Aorta (tissue), 5 donors: ENCODE results near the gene TEX261. TPM values are rescaled to one million over a fixed set of nuclear protein-coding genes. Genes with fewer than 3 reads are reported as not detected.

Source experiments
- ATAC-seq: fragments of 200-7000 bp; cut with Tn5 transposase; one replicate; pipeline ENCODE4 v1.9.1; 2022; ENCODE audit warnings: moderate library complexity; ENCODE audit not compliant: low FRiP score
- DNase-seq, 2 donors: peaks; one replicate each; pipeline ENCODE4 v3.0.0-alpha.2; 2020
- H3K27ac ChIP-seq, 2 donors: one replicate each; pipeline ENCODE4 v1.5.1; 2013; ENCODE audit warnings: low read length in 2 of 2, mild to moderate bottlenecking in 2 of 2, moderate library complexity in 2 of 2, control low read depth in 1 of 2, inconsistent platforms in 1 of 2, low read depth in 1 of 2
- H3K27me3 ChIP-seq, 2 donors: one replicate each; pipeline ENCODE4 v1.6.1; 2013; ENCODE audit warnings: control low read depth in 1 of 2, low read length in 1 of 2, mild to moderate bottlenecking in 1 of 2, moderate library complexity in 1 of 2; ENCODE audit not compliant: insufficient read depth in 2 of 2, control insufficient read depth in 1 of 2
- H3K36me3 ChIP-seq, 2 donors: one replicate each; pipeline ENCODE4 v1.6.1; 2013; ENCODE audit warnings: control low read depth in 1 of 2, low read length in 1 of 2, mild to moderate bottlenecking in 1 of 2; ENCODE audit not compliant: insufficient read depth in 2 of 2, control insufficient read depth in 1 of 2
- H3K4me1 ChIP-seq, 2 donors: one replicate each; pipeline ENCODE4 v1.6.1; 2013; ENCODE audit warnings: low read length in 2 of 2, control low read depth in 1 of 2, mild to moderate bottlenecking in 1 of 2, moderate library complexity in 1 of 2; ENCODE audit not compliant: insufficient read depth in 2 of 2, control insufficient read depth in 1 of 2
- H3K4me3 ChIP-seq, 2 donors: one replicate each; pipeline ENCODE4 v1.5.1; 2013; ENCODE audit warnings: low read length in 2 of 2, control low read depth in 1 of 2, mild to moderate bottlenecking in 1 of 2
- H3K9me3 ChIP-seq: one replicate; pipeline ENCODE4 v1.6.1; 2013; ENCODE audit warnings: mild to moderate bottlenecking, low read length; ENCODE audit not compliant: control insufficient read depth
- WGBS, 2 donors: extraction: QIAGEN DNeasy Blood & Tissue Kit; methylation state at CpG; one replicate each; pipeline ENCODE4 v1.1.7; 2013; 5-methylcytosine and 5-hydroxymethylcytosine counted together
- intact Hi-C, 2 donors: fragments of 100-400 bp; cut with DNase I; formaldehyde crosslinking; loops; one replicate each; pipeline versions ENCODE4 v1.14.2 to v1.15.0; 2022
- polyA plus RNA-seq, 2 donors: library from polyadenylated mRNA; stranded (reverse); fragments of 200-250 nt; gene quantifications; one replicate each; pipeline ENCODE4 v1.2.3, GENCODE V29; 2013
- total RNA-seq, 2 donors: library from RNA; stranded (reverse); fragmentation: NEBNext Ultra II Directional; extraction: Animal tissue kit (Norgen Biotek cat#: 25700); gene quantifications; one replicate each; pipeline ENCODE4 v1.2.1, GENCODE V29; 2021
- donor health status: healthy with polysubstance abuse.
- donor health status: Bipolar disorder and iron deficiency.
- donor health status: DM: no; HTN: no; CAD: no.
- donor health status: DM: no; HTN: no; CAD: no.
- donor health status: DM: yes; HTN: yes; CAD: no.

TEX261 gene
- total and polyA plus RNA-seq, 4 donors, result 26.8 to 58.1 (median 44.0) TPM

GRCh38 chr2:70964596-70965386 lies 29.9 kb downstream of the TEX261 start:
- Histone ChIP-seq H3K4me3 (peak overlapping the region in 1 of 2 donors; percentile 47), H3K9me3 (no peaks in the 10 kb centered on the region), H3K27me3 (no peaks in the 10 kb centered on the region), H3K36me3 (no peaks in the 10 kb centered on the region), H3K4me1 (no peaks in the 10 kb centered on the region), H3K27ac (no peak overlapping the region)
- WGBS, 2 donors, result 4% methylated on average over 59 of the region's 59 CpGs
- peak; percentile 87 for ATAC-seq
- peak; percentile 82 to 93 for DNase-seq
- intact Hi-C loops, result loop anchor here (2.0 to 5.0 kb wide), 2 partner anchors 36 to 38 kb away; no protein-coding TSS in a partner anchor

GRCh38 chr2:70964133-70964532 lies 30.5 kb downstream of the TEX261 start:
- WGBS, 2 donors, result 51 to 63% methylated on average over 3 to 4 of the region's 4 CpGs
- Histone ChIP-seq H3K4me3 (no peak overlapping the region), H3K27ac (no peak overlapping the region), H3K36me3 (no peaks in the 10 kb centered on the region), H3K4me1 (no peaks in the 10 kb centered on the region), H3K27me3 (no peaks in the 10 kb centered on the region), H3K9me3 (no peaks in the 10 kb centered on the region)
- DNase-seq (no peak), ATAC-seq (no peak)
- intact Hi-C loops, result loop anchor here (2.0 to 5.0 kb wide), 2 partner anchors 37 to 38 kb away; no protein-coding TSS in a partner anchor

GRCh38 chr2:70962885-70963878 lies 31.5 kb downstream of the TEX261 start:
- DNase-seq, result peak in 1 of 2 donors; percentile 61
- H3K27me3 ChIP-seq, result no peaks in the 10 kb centered on the region
- no peak for ATAC-seq

GRCh38 chr2:70962211-70962884 lies 32.3 kb downstream of the TEX261 start:
- 78 to 83% methylated on average over 12 of the region's 12 CpGs for WGBS, 2 donors
- Histone ChIP-seq H3K27ac (no peak overlapping the region), H3K4me1 (no peaks in the 10 kb centered on the region), H3K9me3 (no peaks in the 10 kb centered on the region), H3K36me3 (no peaks in the 10 kb centered on the region), H3K4me3 (no peak overlapping the region), H3K27me3 (no peaks in the 10 kb centered on the region)
- ATAC-seq, result no peak
- DNase-seq, result peak in 1 of 2 donors; percentile 51
- intact Hi-C loops, result loop anchor here in 1 of 2 donors (5.0 kb wide), 1 partner anchor 40 kb away; no protein-coding TSS in a partner anchor

More at GRCh38 chr2:70962885-70963878, 31.5 kb downstream of the TEX261 start:
- WGBS, 2 donors, result 67 to 75% methylated on average over 18 of the region's 18 CpGs
- no peaks in the 10 kb centered on the region for H3K36me3 ChIP-seq
- H3K27ac ChIP-seq, result no peak overlapping the region
- no peaks in the 10 kb centered on the region for H3K9me3 ChIP-seq
- H3K4me1 ChIP-seq, result no peaks in the 10 kb centered on the region
- intact Hi-C loops, result loop anchor here in 1 of 2 donors (5.0 kb wide), 1 partner anchor 39 kb away; no protein-coding TSS in a partner anchor
- no peak overlapping the region for H3K4me3 ChIP-seq

- H3K9me3 ChIP-seq, result no peaks in the 10 kb centered on the region
- H3K4me1 ChIP-seq, result no peaks in the 10 kb centered on the region
- WGBS, 2 donors, result 87 to 88% methylated on average over 4 of the region's 4 CpGs
- H3K36me3 ChIP-seq, result no peaks in the 10 kb centered on the region
- no peaks in the 10 kb centered on the region for H3K27me3 ChIP-seq
- H3K27ac ChIP-seq, result no peak overlapping the region
- ATAC-seq, result no peak
- H3K4me3 ChIP-seq, result no peak overlapping the region
- intact Hi-C loops, result loop anchor here in 1 of 2 donors (5.0 kb wide), 1 partner anchor 41 kb away; no protein-coding TSS in a partner anchor
- DNase-seq, result peak in 1 of 2 donors; percentile 38
Observed at GRCh38 chr2:70961648-70961994, 33.1 kb downstream of the TEX261 start.

- no peaks in the 10 kb centered on the region for H3K4me1 ChIP-seq
- no peak overlapping the region for H3K4me3 ChIP-seq
- H3K9me3 ChIP-seq, result no peaks in the 10 kb centered on the region
- no peak overlapping the region for H3K27ac ChIP-seq
- ATAC-seq, result no peak
- intact Hi-C loops, result loop anchor here in 1 of 2 donors (5.0 kb wide), 1 partner anchor 41 kb away; no protein-coding TSS in a partner anchor
- no peaks in the 10 kb centered on the region for H3K36me3 ChIP-seq
- DNase-seq, result peak in 1 of 2 donors; percentile 61
- no peaks in the 10 kb centered on the region for H3K27me3 ChIP-seq
- 76% methylated on average over 14 of the region's 14 CpGs for WGBS, 2 donors
Observed at GRCh38 chr2:70960833-70961647, 33.6 kb downstream of the TEX261 start.

GRCh38 chr2:70959851-70960832 lies 34.5 kb downstream of the TEX261 start:
- intact Hi-C loops, result loop anchor here in 1 of 2 donors (5.0 kb wide), 1 partner anchor 42 kb away; no protein-coding TSS in a partner anchor
- H3K27ac ChIP-seq, result no peak overlapping the region
- no peaks in the 10 kb centered on the region for H3K4me1 ChIP-seq
- H3K36me3 ChIP-seq, result no peaks in the 10 kb centered on the region
- no peaks in the 10 kb centered on the region for H3K9me3 ChIP-seq
- WGBS, 2 donors, result 88% methylated on average over 16 to 17 of the region's 17 CpGs
- DNase-seq (peak in 1 of 2 donors; percentile 52), ATAC-seq (no peak)
- no peak overlapping the region for H3K4me3 ChIP-seq
- no peaks in the 10 kb centered on the region for H3K27me3 ChIP-seq
